HG03097 (cell line): Measurements from ENCODE around the gene TMEM123.
A peak's percentile ranks its signal among the peaks of the same experiment; 100 is the strongest.
"Not testable (repeated sequence)": the region's sequence is repeated elsewhere in the genome, so short reads cannot be mapped to it uniquely, and the experiment has no call there.

Experiments used
- ATAC-seq: cut with Tn5 transposase; IDR thresholded peaks from one replicate; pipeline ENCODE4 v1.9.1; 2021; ENCODE audit not compliant: unreplicated experiment, low FRiP score

The TMEM123 gene

GRCh38 chr11:102451041-102451680 is 1.4 kb downstream of the TMEM123 start:
- no peak for ATAC-seq

GRCh38 chr11:102449651-102450570 is 2.7 kb downstream of the TMEM123 start:
- no peak for ATAC-seq

- ATAC-seq: no peak
Measured at GRCh38 chr11:102448869-102449224, 3.7 kb downstream of the TMEM123 start.

GRCh38 chr11:102447941-102448868 is 4.4 kb downstream of the TMEM123 start:
- no peak for ATAC-seq

- no peak for ATAC-seq
Measured at GRCh38 chr11:102447193-102447592, 5.4 kb downstream of the TMEM123 start.

GRCh38 chr11:102446606-102447005 is 6.0 kb downstream of the TMEM123 start:
- ATAC-seq: no peak

GRCh38 chr11:102444693-102445092 is 7.9 kb downstream of the TMEM123 start:
- not testable (repeated sequence) for ATAC-seq

GRCh38 chr11:102444142-102444541 is 8.4 kb downstream of the TMEM123 start:
- ATAC-seq: not testable (repeated sequence)

- not testable (repeated sequence) for ATAC-seq
Measured at GRCh38 chr11:102439063-102439363, 13.6 kb downstream of the TMEM123 start.

- no peak for ATAC-seq
Measured at GRCh38 chr11:102438311-102439062, 14.1 kb downstream of the TMEM123 start.

- ATAC-seq: no peak
Measured at GRCh38 chr11:102437727-102438126, 14.8 kb downstream of the TMEM123 start.

- ATAC-seq: no peak
Measured at GRCh38 chr11:102436976-102437375, 15.6 kb downstream of the TMEM123 start.

- no peak for ATAC-seq
Measured at GRCh38 chr11:102436561-102436960, 16.0 kb downstream of the TMEM123 start.

GRCh38 chr11:102435688-102436087 is 16.9 kb downstream of the TMEM123 start:
- ATAC-seq: no peak

- ATAC-seq: not testable (repeated sequence)
Measured at GRCh38 chr11:102433571-102433970, 19.0 kb downstream of the TMEM123 start.

GRCh38 chr11:102432560-102432959 is 20.0 kb downstream of the TMEM123 start:
- ATAC-seq: not testable (repeated sequence)

- no peak for ATAC-seq
Measured at GRCh38 chr11:102431404-102431803, 21.2 kb downstream of the TMEM123 start.

- peak; percentile 89 for ATAC-seq
Measured at GRCh38 chr11:102430158-102430836, 22.3 kb downstream of the TMEM123 start.

GRCh38 chr11:102429691-102430090 is 22.9 kb downstream of the TMEM123 start:
- ATAC-seq: peak; percentile 8

GRCh38 chr11:102429226-102429625 is 23.3 kb downstream of the TMEM123 start:
- ATAC-seq: no peak
